Measurements from ENCODE around the gene GUK1.
"Not testable (repeated sequence)": the region's sequence is repeated elsewhere in the genome, so short reads cannot be mapped to it uniquely, and the experiment has no call there.

Gene GUK1

DNA sequence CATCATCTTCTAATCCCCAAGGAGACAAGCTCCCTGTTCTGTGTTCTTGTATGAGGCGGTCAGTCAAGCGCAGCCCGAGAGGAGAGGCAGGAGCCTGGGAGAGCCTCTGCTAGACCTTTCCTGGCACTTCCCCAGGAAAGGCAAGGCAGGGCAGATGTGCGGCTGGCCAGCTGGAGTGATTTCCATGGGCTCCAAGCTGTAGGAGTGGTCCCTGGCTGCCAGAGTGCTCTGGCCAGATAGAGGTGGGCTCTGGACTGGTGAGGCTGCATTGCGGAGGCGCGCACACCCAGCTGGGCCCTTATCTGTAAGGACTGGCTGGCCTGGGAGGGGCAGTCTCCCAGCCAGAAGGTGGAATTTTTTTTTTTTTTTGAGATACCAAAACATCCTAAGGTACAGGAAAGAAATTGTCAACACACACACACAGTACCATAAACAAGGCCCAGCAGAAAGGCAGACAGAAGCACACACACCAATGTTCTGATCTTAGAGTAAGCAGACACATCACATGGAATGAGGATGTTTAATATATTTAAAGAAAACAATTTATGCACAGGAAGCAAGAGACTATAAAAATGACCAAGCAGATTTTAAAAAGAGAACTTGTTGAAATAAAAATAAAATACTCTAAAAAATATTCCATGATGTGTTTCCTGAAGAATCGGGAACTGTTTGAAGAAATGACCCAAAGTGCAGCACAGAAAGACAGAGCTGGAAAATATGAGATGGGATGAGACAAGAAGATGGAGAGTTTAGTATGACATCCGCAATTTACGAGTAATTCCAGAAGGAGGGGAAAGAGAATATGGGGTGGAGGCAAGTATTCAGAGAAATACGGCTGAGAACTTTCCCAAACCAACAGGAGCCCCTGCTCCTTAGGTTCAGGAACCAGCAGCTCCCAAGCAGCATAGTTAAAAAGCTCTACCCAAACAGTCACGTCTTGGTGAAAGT lies 38.9 kb downstream of the GUK1 start:
- DNase-seq = no peak

DNA sequence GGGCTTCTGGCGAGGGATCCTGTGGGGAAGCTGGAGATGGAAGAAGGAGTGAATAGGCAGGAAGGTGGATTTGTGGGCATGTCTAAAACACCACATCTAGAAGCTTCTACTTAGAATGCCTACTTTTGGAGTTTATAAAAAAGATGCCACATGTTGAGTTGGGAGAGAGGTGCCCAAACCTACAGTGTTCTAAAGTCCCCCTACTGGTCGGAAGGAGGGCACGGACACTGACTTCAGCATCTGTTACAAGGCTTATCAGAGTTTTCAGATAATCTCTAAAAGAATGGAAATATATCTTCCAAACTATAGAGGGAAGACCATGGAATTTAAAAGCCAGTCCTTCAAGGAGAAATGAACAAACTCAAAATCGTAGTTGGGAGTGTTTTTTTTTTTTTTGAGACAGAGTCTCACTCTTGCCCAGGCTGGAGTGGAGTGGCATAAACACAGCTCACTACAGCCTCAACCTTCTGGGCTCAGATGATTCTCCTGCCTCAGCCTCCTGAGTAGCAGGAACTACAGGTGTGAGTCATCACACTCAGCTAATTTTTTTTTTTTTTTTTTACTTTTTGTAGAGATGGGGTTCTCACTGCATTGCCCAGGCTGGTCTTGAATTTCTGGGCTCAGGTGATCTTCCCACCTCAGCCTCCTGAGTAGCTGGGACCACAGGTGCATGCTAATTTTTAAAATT lies 40.3 kb downstream of the GUK1 start:
- no peak for DNase-seq

- DNase-seq = no peak
Observed at GRCh38 chr1:228180959-228181644, 41.0 kb downstream of the GUK1 start.

DNA sequence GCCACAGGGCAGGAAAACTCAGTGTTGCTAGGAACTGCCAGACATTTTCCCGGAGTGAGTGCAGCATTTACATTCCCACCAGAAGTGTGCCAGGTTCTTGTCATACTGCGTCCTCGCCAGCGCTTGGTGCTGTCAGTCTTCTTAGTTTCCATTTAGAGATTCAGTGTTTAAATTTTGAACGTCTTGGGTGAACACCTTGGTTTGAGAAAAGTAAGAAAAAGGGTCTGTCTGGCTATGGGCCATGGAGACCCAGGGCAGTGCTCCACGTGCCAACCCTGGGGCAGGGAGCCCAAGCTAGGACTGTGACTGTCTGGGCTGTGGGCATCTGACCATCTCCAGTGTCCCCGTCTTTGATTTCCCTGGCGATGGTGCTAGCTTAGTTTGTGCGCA lies 41.6 kb downstream of the GUK1 start:
- DNase-seq = no peak

- no peak for DNase-seq
Observed at GRCh38 chr1:228182296-228183030, 42.4 kb downstream of the GUK1 start.

GRCh38 chr1:228184152-228184551 lies 44.1 kb downstream of the GUK1 start:
- no peak for DNase-seq

GRCh38 chr1:228185641-228185965 lies 45.5 kb downstream of the GUK1 start:
- no peak for DNase-seq

- DNase-seq = not testable (repeated sequence)
Observed at GRCh38 chr1:228188249-228188648, 48.2 kb downstream of the GUK1 start.

DNA sequence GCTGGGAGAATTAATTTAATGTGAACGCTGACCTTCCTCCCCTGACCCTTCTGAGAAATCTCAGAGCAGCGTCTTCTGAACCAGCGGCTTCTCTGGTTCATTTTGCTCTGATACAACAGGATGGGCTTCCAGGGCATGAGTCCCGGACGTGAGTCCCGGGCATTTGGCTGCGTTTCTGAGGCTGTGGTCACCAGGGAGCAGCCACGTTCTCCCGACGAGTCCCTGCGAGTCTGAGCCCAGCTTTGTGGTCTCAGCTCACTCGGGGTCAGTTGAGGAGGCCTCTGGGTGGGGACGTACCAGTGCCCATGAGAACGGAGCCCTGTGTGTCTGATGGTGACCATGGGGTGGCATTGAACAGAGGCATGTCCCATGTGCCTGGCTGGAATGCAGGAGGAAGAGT lies 50.1 kb downstream of the GUK1 start:
- DNase-seq = no peak

GRCh38 chr1:228190778-228191177 lies 50.7 kb downstream of the GUK1 start:
- no peak for DNase-seq

- no peak for DNase-seq
Observed at GRCh38 chr1:228194436-228194835, 54.4 kb downstream of the GUK1 start.

GRCh38 chr1:228194921-228195812 lies 55.1 kb downstream of the GUK1 start:
- DNase-seq = no peak

DNA sequence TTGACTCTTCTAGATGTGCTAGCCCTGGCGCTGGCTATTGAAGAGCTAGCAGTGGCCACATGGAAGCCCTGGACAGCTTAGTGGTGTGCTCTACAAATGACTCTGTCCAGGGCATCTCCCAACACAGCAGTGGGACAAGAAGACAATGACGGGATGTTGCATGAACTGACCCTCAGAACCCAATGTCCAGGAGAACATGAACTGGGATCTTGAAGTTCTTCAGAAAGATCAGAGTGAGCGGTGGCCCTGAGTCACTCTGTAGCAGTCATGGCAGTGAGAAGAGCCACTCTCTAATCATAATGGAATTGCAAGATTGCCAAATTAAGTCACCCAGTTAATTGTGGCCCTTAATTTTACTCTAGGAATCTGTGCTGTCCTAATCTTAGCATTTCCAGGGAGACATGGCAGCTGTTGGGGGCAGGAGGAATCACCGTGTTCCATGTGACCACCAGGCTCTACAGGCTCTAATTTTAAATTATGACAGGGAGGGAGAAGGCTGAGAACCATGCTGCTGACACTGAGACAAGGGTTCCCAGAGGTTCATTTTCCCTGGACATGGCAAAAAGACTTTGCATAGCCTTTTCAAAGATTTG lies 57.6 kb downstream of the GUK1 start:
- DNase-seq = no peak
